GM12878 (cell line): Measurements from ENCODE around the gene RPL7L1. TPM values are rescaled to one million over a fixed set of nuclear protein-coding genes. Genes with fewer than 3 reads are reported as not detected.

Experiments
- ATAC-seq: fragments of 200-7000 bp; cut with Tn5 transposase; 3 replicates; pipeline ENCODE4 v1.9.1; 2020; ENCODE audit warnings: mild to moderate bottlenecking, moderate library complexity
- BruUV-seq: library from RNA; stranded (reverse); fragments of 400-500 nt; replicated peaks from 2 replicates; lab custom pipeline; 2021; lab: Mats Ljungman, UMichigan
- CTCF ChIA-PET: fragments of 300-600 bp; sonication (Branson Sonifier 250); formaldehyde crosslinking; extraction: SDS; loops from one replicate; lab custom pipeline; 2021; ENCODE audit warnings: inconsistent platforms; lab: Yijun Ruan, JAX
- POLR2A ChIA-PET: fragments of 350-600 bp; formaldehyde crosslinking; extraction: SDS; loops from one replicate; lab custom pipeline; 2021; ENCODE audit warnings: inconsistent platforms; lab: Charles Lee
- RAD21 ChIA-PET: fragments of 300-600 bp; sonication (Branson Sonifier 250); formaldehyde crosslinking; loops from one replicate; lab custom pipeline; 2023; ENCODE audit warnings: antibody characterized with exemption; ENCODE audit not compliant: unreplicated experiment; lab: Charles Lee
- SMC1A ChIA-PET: fragments of 300-600 bp; sonication (Branson Sonifier 250); formaldehyde crosslinking; loops from one replicate; lab custom pipeline; 2023; ENCODE audit not compliant: unreplicated experiment, uncharacterized antibody; lab: Charles Lee
- DNase-seq: peaks from one replicate; pipeline ENCODE4 v3.0.0-alpha.2; 2011; ENCODE audit warnings: low read depth, low spot score
- FAIRE-seq: peaks from 3 replicates; lab custom pipeline; 2011; peaks lifted over from hg19 to GRCh38; lab: Jason Lieb, UNC
- H2AFZ ChIP-seq: 2 replicates; pipeline ENCODE4 v1.6.0; 2011; ENCODE audit warnings: low read depth, low read length, control low read depth; ENCODE audit not compliant: control insufficient read depth
- H3K27ac ChIP-seq: 2 replicates; pipeline ENCODE4 v1.5.1; 2011; ENCODE audit warnings: control low read depth; ENCODE audit not compliant: control insufficient read depth, insufficient read depth
- H3K27me3 ChIP-seq, 2 experiments: replicated peaks in 1 of 2; 2 replicates each; pipeline versions ENCODE4 v1.6.0 to v1.6.1; 2011; ENCODE audit warnings: low read length in 1 of 2; ENCODE audit not compliant: control insufficient read depth in 2 of 2, insufficient read depth in 2 of 2
- H3K36me3 ChIP-seq, 2 experiments: 2 replicates each; pipeline ENCODE4 v1.5.1; 2011; ENCODE audit warnings: low read length in 1 of 2; ENCODE audit not compliant: control insufficient read depth in 2 of 2, insufficient read depth in 2 of 2
- H3K4me1 ChIP-seq: 2 replicates; pipeline ENCODE4 v1.6.1; 2011; ENCODE audit warnings: mild to moderate bottlenecking, low read length, moderate library complexity, mixed read lengths; ENCODE audit not compliant: control insufficient read depth, insufficient read depth
- H3K4me2 ChIP-seq: 2 replicates; pipeline ENCODE4 v1.6.0; 2011; ENCODE audit warnings: control low read depth; ENCODE audit not compliant: control insufficient read depth, insufficient read depth
- H3K4me3 ChIP-seq: fragments of 200-600 bp; sonication (generic); 2 replicates; pipeline ENCODE4 v1.5.1; 2016
- H3K79me2 ChIP-seq: 2 replicates; pipeline ENCODE4 v1.6.0; 2011; ENCODE audit warnings: low read length; ENCODE audit not compliant: control insufficient read depth, insufficient read depth
- H3K9ac ChIP-seq: 2 replicates; pipeline ENCODE4 v1.8.0; 2011; ENCODE audit warnings: low read length, control low read depth, mixed read lengths; ENCODE audit not compliant: control insufficient read depth, insufficient read depth
- H3K9me3 ChIP-seq: replicated peaks from 3 replicates; pipeline ENCODE4 v1.5.1; 2011; ENCODE audit warnings: mild to moderate bottlenecking, low read length; ENCODE audit not compliant: control insufficient read depth, insufficient read depth
- H4K20me1 ChIP-seq: 2 replicates; pipeline ENCODE4 v1.6.0; 2011; ENCODE audit not compliant: control insufficient read depth, insufficient read depth
- ATF3 ChIP-seq: IDR thresholded peaks from 2 replicates; pipeline ENCODE4 v1.6.1; 2011; ENCODE audit warnings: low read depth, mild to moderate bottlenecking, low read length, moderate library complexity, borderline replicate concordance; ENCODE audit errors: extremely low read depth
- BCL3 ChIP-seq: IDR thresholded peaks from 2 replicates; pipeline ENCODE4 v1.6.1; 2011; ENCODE audit warnings: borderline replicate concordance, low read depth, mild to moderate bottlenecking, moderate library complexity, low read length; ENCODE audit not compliant: insufficient read depth, poor library complexity, severe bottlenecking
- HDAC2 ChIP-seq: fragments of 200-600 bp; sonication (generic); IDR thresholded peaks from 2 replicates; pipeline ENCODE4 v1.6.1; 2017
- JUND ChIP-seq: IDR thresholded peaks from 2 replicates; pipeline ENCODE4 v1.6.1; 2012; ENCODE audit warnings: low read depth, mild to moderate bottlenecking, low read length, improper control_type of control experiment, moderate library complexity
- MEF2A ChIP-seq: IDR thresholded peaks from 2 replicates; pipeline ENCODE4 v1.6.1; 2011; ENCODE audit warnings: low read depth, mild to moderate bottlenecking, low read length, moderate library complexity; ENCODE audit not compliant: insufficient read depth
- MTA2 ChIP-seq: fragments of 450-650 bp; IDR thresholded peaks from 2 replicates; pipeline ENCODE4 v1.6.1; 2016; ENCODE audit warnings: low read depth, mild to moderate bottlenecking, moderate library complexity
- NR2C2 ChIP-seq: IDR thresholded peaks from 2 replicates; pipeline ENCODE4 v1.6.1; 2011; ENCODE audit warnings: borderline replicate concordance, low read depth; ENCODE audit not compliant: control insufficient read depth, insufficient read length
- SKIL ChIP-seq: fragments of 450-650 bp; IDR thresholded peaks from 2 replicates; pipeline ENCODE4 v1.6.1; 2017; ENCODE audit warnings: mild to moderate bottlenecking, low read depth, inconsistent platforms; ENCODE audit not compliant: poor library complexity, severe bottlenecking
- SP1 ChIP-seq: IDR thresholded peaks from one replicate; pipeline ENCODE4 v1.6.1; 2011; ENCODE audit warnings: low read depth, low read length
- USF2 ChIP-seq: IDR thresholded peaks from 2 replicates; pipeline ENCODE4 v1.6.1; 2011; ENCODE audit warnings: low read depth, low read length, improper control_type of control experiment, borderline replicate concordance
- ZNF217 ChIP-seq: fragments of 450-650 bp; IDR thresholded peaks from 2 replicates; pipeline ENCODE4 v1.6.1; 2017; ENCODE audit warnings: antibody characterized with exemption, mild to moderate bottlenecking
- ZNF384 ChIP-seq: IDR thresholded peaks from 2 replicates; pipeline ENCODE4 v1.6.1; 2012; ENCODE audit warnings: low read depth, mild to moderate bottlenecking, low read length, improper control_type of control experiment, borderline replicate concordance
- WGBS: methylation state at CpG from one replicate; pipeline ENCODE4 v1.1.6; 2016; ENCODE audit warnings: low lambda C conversion rate; ENCODE audit not compliant: insufficient replicate concordance, insufficient coverage; ENCODE audit errors: missing lambda C conversion rate; 5-methylcytosine and 5-hydroxymethylcytosine counted together
- in situ Hi-C: fragments of 300-500 bp; cut with MboI; formaldehyde crosslinking; loops from 9 replicates; pipeline ENCODE4 v1.14.3; 2018; ENCODE audit warnings: mixed read lengths
- intact Hi-C: fragments of 100-400 bp; cut with micrococcal nuclease; formaldehyde crosslinking; loops from one replicate; pipeline ENCODE4 v1.14.2; 2022; ENCODE audit not compliant: unreplicated experiment
- polyA plus RNA-seq, 11 experiments: library from polyadenylated mRNA; depleted of rRNA in 4 of 11; unstranded in 6 of 11; stranded (reverse) in 5 of 11; fragments of >200 nt; fragmentation: Nextera tagmentation in 4 of 11; fragmentation: Illumina TruSeq in 1 of 11; extraction: Ambion mirVana in 4 of 11; extraction: Trizol in 1 of 11; gene quantifications; 1 replicate in 1 of 11; 2 replicates in 10 of 11; pipeline versions ENCODE4 v1.2.1 to v1.2.3, GENCODE V29; 2011 to 2016; ENCODE audit warnings: inconsistent platforms in 2 of 11, missing spikeins in 2 of 11, low read depth in 1 of 11
- total RNA-seq, 4 experiments: library from RNA; depleted of rRNA in 3 of 4; stranded (reverse); fragments of >200 nt in 3 of 4; fragmentation: Illumina TruSeq in 1 of 4; extraction: Trizol in 1 of 4; gene quantifications; 2 replicates each; pipeline versions ENCODE4 v1.2.1 to v1.2.3, GENCODE V29; 2013 to 2021

RPL7L1 gene
- total and polyA plus RNA-seq, 10 of the 15 experiments (the other 5 are each of a cell fraction or from before 2014, with no cell fraction given): 54.1 to 154 (median 104) TPM

GRCh38 chr6:42860036-42860435, 19.4 kb upstream of the RPL7L1 start:
- RAD21 ChIA-PET: no interaction called here
- Histone ChIP-seq H3K4me3 (no peak overlapping the region), H3K9me3 (no peaks in the 10 kb centered on the region), H4K20me1 (no peaks in the 10 kb centered on the region), H3K79me2 (no peaks in the 10 kb centered on the region)
- 91% methylated on average over 1 of the region's 1 CpG for WGBS
- TF ChIP-seq MEF2A (no peak), NR2C2 (no peak), HDAC2 (no peak), ZNF217 (no peak)
- TF ChIP-seq, all 136 proteins: peak for 0
- no peaks in the 10 kb centered on the region for H3K4me1 ChIP-seq
- DNase-seq: no peak
- H3K9ac ChIP-seq: no peak overlapping the region
- no peaks in the 10 kb centered on the region for H3K27me3 ChIP-seq
- ATAC-seq: no peak
- in situ Hi-C loops (no loop called here), intact Hi-C loops (no loop called here)
- no TSS peak for BruUV-seq
- FAIRE-seq: no peak
- H3K27ac ChIP-seq: no peak overlapping the region
- ChIA-PET POLR2A (interaction anchor here (0.5 to 0.6 kb wide), 3 partner anchors 15 to 67 kb away, joined by 3 to 12 read pairs (median 3); no protein-coding TSS in a partner anchor), SMC1A (interaction anchor here (0.6 to 1.2 kb wide), 4 partner anchors 111 to 1373 kb away, joined by 3 to 4 read pairs (median 3); no protein-coding TSS in a partner anchor), CTCF (interaction anchor here (0.9 to 1.7 kb wide), 2 partner anchors 13 to 284 kb away, joined by 3 read pairs; no protein-coding TSS in a partner anchor)
- H3K36me3 ChIP-seq: peaks cover 9 to 19% of the 10 kb centered on the region in 2 experiments
- H2AFZ ChIP-seq: no peak overlapping the region
- no peak overlapping the region for H3K4me2 ChIP-seq

GRCh38 chr6:42860481-42860880, 18.9 kb upstream of the RPL7L1 start:
- Histone ChIP-seq H3K4me1 (no peaks in the 10 kb centered on the region), H3K9me3 (no peaks in the 10 kb centered on the region), H3K27me3 (no peaks in the 10 kb centered on the region), H3K79me2 (no peaks in the 10 kb centered on the region), H3K4me3 (no peak overlapping the region), H3K36me3 (peaks cover 9 to 18% of the 10 kb centered on the region in 2 experiments), H2AFZ (no peak overlapping the region), H3K4me2 (no peak overlapping the region), H4K20me1 (no peaks in the 10 kb centered on the region), H3K9ac (no peak overlapping the region), H3K27ac (no peak overlapping the region)
- intact Hi-C loops: no loop called here
- RAD21 ChIA-PET: no interaction called here
- CTCF ChIA-PET: interaction anchor here (0.9 to 1.7 kb wide), 2 partner anchors 13 to 284 kb away, joined by 3 read pairs; no protein-coding TSS in a partner anchor
- over 99% methylated on average over 6 of the region's 6 CpGs for WGBS
- ATAC-seq (no peak), FAIRE-seq (no peak), DNase-seq (no peak)
- BruUV-seq: no TSS peak
- in situ Hi-C loops: no loop called here
- POLR2A ChIA-PET: interaction anchor here (0.5 to 0.6 kb wide), 2 partner anchors 50 to 68 kb away, joined by 3 to 12 read pairs; no protein-coding TSS in a partner anchor
- SMC1A ChIA-PET: interaction anchor here (0.6 to 1.2 kb wide), 4 partner anchors 112 to 1372 kb away, joined by 3 to 4 read pairs (median 3); no protein-coding TSS in a partner anchor
- TF ChIP-seq SKIL (no peak), ZNF384 (no peak), USF2 (no peak), SP1 (no peak), JUND (no peak), BCL3 (no peak), ATF3 (no peak), MTA2 (no peak)
